Nephron progenitor cell (in vitro differentiated cells): ENCODE data around the gene KIAA2012.

Experiments
- DNase-seq: peaks from one replicate; pipeline ENCODE4 v3.0.0; 2021
- H3K27ac Mint-ChIP-seq: 2 replicates; pipeline ENCODE4 v1.8.0; 2021; ENCODE audit warnings: mild to moderate bottlenecking, moderate library complexity, mixed read lengths
- H3K27me3 Mint-ChIP-seq: 2 replicates; pipeline ENCODE4 v1.8.0; 2021; ENCODE audit warnings: mild to moderate bottlenecking, low read depth, mixed read lengths; ENCODE audit not compliant: poor library complexity
- H3K36me3 Mint-ChIP-seq: 2 replicates; pipeline ENCODE4 v1.8.0; 2021; ENCODE audit warnings: low read depth, mixed read lengths
- H3K4me1 Mint-ChIP-seq: 2 replicates; pipeline ENCODE4 v1.8.0; 2021; ENCODE audit warnings: mixed read lengths
- H3K4me3 Mint-ChIP-seq: 2 replicates; pipeline ENCODE4 v1.8.0; 2021; ENCODE audit warnings: mild to moderate bottlenecking, moderate library complexity, mixed read lengths
- H3K9me3 Mint-ChIP-seq: 2 replicates; pipeline ENCODE4 v1.8.0; 2021; ENCODE audit warnings: mild to moderate bottlenecking, moderate library complexity, mixed read lengths
- TF ChIP-seq, protein P1 (sequence below): fragments of 200-600 bp; sonication (generic); IDR thresholded peaks from 2 replicates; pipeline ENCODE4 v1.5.0; 2021; ENCODE audit warnings: antibody characterized with exemption

Gene KIAA2012

DNA sequence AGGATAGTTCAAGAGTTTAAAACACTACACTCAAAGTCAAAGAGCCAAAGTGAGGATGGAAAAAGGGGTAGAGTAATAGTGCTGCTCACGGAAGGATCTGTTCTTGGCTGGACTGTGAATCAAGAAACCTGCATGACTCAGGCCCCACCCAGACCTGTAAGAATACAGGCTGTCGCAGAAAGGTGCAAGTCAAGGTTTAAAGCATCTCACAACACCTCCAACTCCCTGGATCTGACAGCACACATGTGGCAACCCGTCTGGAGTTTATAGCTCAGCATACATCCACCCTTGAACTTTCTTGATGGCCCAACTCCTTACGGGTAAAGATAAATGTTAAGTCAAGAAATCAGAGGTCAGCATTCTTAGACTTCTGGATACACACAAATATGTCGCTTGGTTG is 6.3 kb downstream of the KIAA2012 start:
- H3K27me3 Mint-ChIP-seq, result peaks cover 9% of the 10 kb centered on the region
- H3K4me1 Mint-ChIP-seq, result peaks cover 27% of the 10 kb centered on the region
- TF ChIP-seq, protein P1, sequence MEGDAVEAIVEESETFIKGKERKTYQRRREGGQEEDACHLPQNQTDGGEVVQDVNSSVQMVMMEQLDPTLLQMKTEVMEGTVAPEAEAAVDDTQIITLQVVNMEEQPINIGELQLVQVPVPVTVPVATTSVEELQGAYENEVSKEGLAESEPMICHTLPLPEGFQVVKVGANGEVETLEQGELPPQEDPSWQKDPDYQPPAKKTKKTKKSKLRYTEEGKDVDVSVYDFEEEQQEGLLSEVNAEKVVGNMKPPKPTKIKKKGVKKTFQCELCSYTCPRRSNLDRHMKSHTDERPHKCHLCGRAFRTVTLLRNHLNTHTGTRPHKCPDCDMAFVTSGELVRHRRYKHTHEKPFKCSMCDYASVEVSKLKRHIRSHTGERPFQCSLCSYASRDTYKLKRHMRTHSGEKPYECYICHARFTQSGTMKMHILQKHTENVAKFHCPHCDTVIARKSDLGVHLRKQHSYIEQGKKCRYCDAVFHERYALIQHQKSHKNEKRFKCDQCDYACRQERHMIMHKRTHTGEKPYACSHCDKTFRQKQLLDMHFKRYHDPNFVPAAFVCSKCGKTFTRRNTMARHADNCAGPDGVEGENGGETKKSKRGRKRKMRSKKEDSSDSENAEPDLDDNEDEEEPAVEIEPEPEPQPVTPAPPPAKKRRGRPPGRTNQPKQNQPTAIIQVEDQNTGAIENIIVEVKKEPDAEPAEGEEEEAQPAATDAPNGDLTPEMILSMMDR, result no peak
- H3K4me3 Mint-ChIP-seq, result no peak overlapping the region
- peaks cover 5% of the 10 kb centered on the region for H3K36me3 Mint-ChIP-seq
- no peak overlapping the region for H3K27ac Mint-ChIP-seq
- DNase-seq, result no peak
- peaks cover 11% of the 10 kb centered on the region for H3K9me3 Mint-ChIP-seq

DNA sequence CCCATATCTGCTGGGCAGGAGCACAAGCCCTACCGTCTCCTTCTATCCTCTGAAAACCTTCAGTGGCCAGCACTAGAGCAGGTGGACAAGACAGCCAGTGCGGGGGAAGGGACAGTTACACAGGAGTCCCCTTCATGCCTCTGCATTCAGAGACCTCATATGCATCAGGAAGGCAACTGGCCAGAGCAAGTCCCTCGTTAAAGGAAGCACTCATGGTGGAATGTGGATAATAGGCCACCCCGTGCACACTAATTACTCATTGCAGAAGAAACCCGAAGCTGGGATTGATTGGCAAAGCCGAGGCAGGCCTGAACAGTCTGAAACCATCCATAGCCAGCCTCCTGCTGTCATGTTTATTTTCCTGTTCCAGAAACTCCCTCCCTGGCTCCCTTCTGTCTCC is 11.2 kb downstream of the KIAA2012 start:
- no peak for DNase-seq
- H3K27ac Mint-ChIP-seq, result peak overlapping the region; percentile 84
- TF ChIP-seq, protein P1, result no peak
- peaks cover 11% of the 10 kb centered on the region for H3K9me3 Mint-ChIP-seq
- H3K4me3 Mint-ChIP-seq, result no peak overlapping the region
- H3K4me1 Mint-ChIP-seq, result peaks cover 34% of the 10 kb centered on the region
- H3K36me3 Mint-ChIP-seq, result peaks cover 5% of the 10 kb centered on the region
- H3K27me3 Mint-ChIP-seq, result peaks cover 20% of the 10 kb centered on the region

GRCh38 chr2:202088777-202089176 is 15.7 kb downstream of the KIAA2012 start:
- Mint-ChIP-seq H3K27ac (no peak overlapping the region), H3K4me1 (peaks cover 32% of the 10 kb centered on the region), H3K27me3 (peaks cover 16% of the 10 kb centered on the region), H3K36me3 (no peaks in the 10 kb centered on the region), H3K4me3 (no peak overlapping the region), H3K9me3 (no peaks in the 10 kb centered on the region)
- TF ChIP-seq, protein P1, result no peak
- no peak for DNase-seq

GRCh38 chr2:202090530-202090929 is 17.5 kb downstream of the KIAA2012 start:
- H3K27ac Mint-ChIP-seq, result no peak overlapping the region
- no peak for DNase-seq
- no peak overlapping the region for H3K4me3 Mint-ChIP-seq
- H3K36me3 Mint-ChIP-seq, result no peaks in the 10 kb centered on the region
- no peaks in the 10 kb centered on the region for H3K9me3 Mint-ChIP-seq
- TF ChIP-seq, protein P1, result no peak
- H3K27me3 Mint-ChIP-seq, result peaks cover 14% of the 10 kb centered on the region
- H3K4me1 Mint-ChIP-seq, result peaks cover 23% of the 10 kb centered on the region

GRCh38 chr2:202091476-202091875 is 18.4 kb downstream of the KIAA2012 start:
- no peak for DNase-seq
- H3K27ac Mint-ChIP-seq, result no peak overlapping the region
- peaks cover 31% of the 10 kb centered on the region for H3K4me1 Mint-ChIP-seq
- peaks cover 10% of the 10 kb centered on the region for H3K27me3 Mint-ChIP-seq
- TF ChIP-seq, protein P1, result no peak
- no peaks in the 10 kb centered on the region for H3K9me3 Mint-ChIP-seq
- no peaks in the 10 kb centered on the region for H3K36me3 Mint-ChIP-seq
- no peak overlapping the region for H3K4me3 Mint-ChIP-seq

DNA sequence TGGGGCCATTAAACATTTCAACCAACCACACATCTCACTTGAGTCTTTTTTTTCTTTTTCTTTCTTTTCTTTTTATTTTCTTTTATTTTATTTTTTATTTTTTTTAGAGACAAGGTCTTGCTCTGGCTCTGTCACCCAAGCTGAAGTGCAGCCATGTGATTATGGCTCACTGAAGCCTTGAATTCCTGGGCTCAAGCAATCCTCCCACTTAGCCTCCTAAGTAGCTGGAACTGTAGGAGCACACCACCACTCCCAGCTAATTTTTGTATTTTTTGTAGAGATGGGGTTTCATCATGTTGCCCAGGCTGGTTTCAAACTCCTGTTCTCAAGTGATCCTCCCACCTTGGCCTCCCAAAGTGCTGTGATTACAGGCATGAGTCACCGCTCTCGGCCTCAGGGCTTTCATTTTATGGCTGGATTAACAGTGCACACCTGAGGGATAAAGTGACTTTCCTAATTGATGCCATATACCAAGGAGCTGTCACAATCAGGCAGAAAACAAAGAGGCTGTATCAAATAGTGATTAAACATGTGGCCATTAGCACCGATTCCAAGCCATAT is 21.5 kb downstream of the KIAA2012 start:
- H3K27me3 Mint-ChIP-seq, result peaks cover 2% of the 10 kb centered on the region
- no peak overlapping the region for H3K4me3 Mint-ChIP-seq
- TF ChIP-seq, protein P1, result no peak
- H3K27ac Mint-ChIP-seq, result no peak overlapping the region
- H3K4me1 Mint-ChIP-seq, result peaks cover 45% of the 10 kb centered on the region
- H3K36me3 Mint-ChIP-seq, result no peaks in the 10 kb centered on the region
- no peaks in the 10 kb centered on the region for H3K9me3 Mint-ChIP-seq
- DNase-seq, result no peak
